GM12878 (cell line): ENCODE measurements around the gene HCAR3.

ENCODE experiments used
- CBX5 ChIP-seq: sonication (generic); IDR thresholded peaks from 2 replicates; pipeline ENCODE4 v1.6.1; 2016; ENCODE audit warnings: low read depth, moderate library complexity, mild to moderate bottlenecking, inconsistent platforms
- CEBPB ChIP-seq, 2 experiments: fragments of 150-350 bp in 1 of 2; IDR thresholded peaks; 2 replicates each; pipeline ENCODE4 v1.6.1; 2012 to 2014; ENCODE audit warnings: low read depth in 2 of 2, low read length in 2 of 2, borderline replicate concordance in 1 of 2, inconsistent platforms in 1 of 2
- CTCF ChIP-seq, 3 experiments: IDR thresholded peaks in 2 of 3; conservative IDR thresholded peaks in 1 of 3; 2 replicates each; pipeline ENCODE4 v1.5.1; 2011; ENCODE audit warnings: low read depth in 3 of 3, low read length in 3 of 3, mild to moderate bottlenecking in 3 of 3, control low read depth in 2 of 3, moderate library complexity in 2 of 3, inconsistent platforms in 1 of 3, mixed read lengths in 1 of 3; ENCODE audit not compliant: control insufficient read depth in 2 of 3, insufficient read depth in 1 of 3; ENCODE audit errors: extremely low read depth in 1 of 3
- EP300 ChIP-seq, 2 experiments: fragments of 150-350 bp in 1 of 2; IDR thresholded peaks; 2 replicates each; pipeline ENCODE4 v1.6.1; 2011 to 2012; ENCODE audit warnings: low read depth in 2 of 2, low read length in 2 of 2, borderline replicate concordance in 1 of 2, improper control_type of control experiment in 1 of 2, inconsistent platforms in 1 of 2; ENCODE audit not compliant: control insufficient read depth in 1 of 2
- NR2C1 ChIP-seq: fragments of 450-650 bp; IDR thresholded peaks from 2 replicates; pipeline ENCODE4 v1.6.1; 2017; ENCODE audit warnings: antibody characterized with exemption, mild to moderate bottlenecking, moderate library complexity
- PAX5 ChIP-seq: IDR thresholded peaks from 2 replicates; pipeline ENCODE4 v1.6.1; 2011; ENCODE audit warnings: low read depth, low read length, borderline replicate concordance
- POLR2A ChIP-seq: IDR thresholded peaks from 2 replicates; pipeline ENCODE4 v1.6.1; 2011; ENCODE audit warnings: low read depth, mild to moderate bottlenecking, low read length
- SP1 ChIP-seq: IDR thresholded peaks from one replicate; pipeline ENCODE4 v1.6.1; 2011; ENCODE audit warnings: low read depth, low read length
- ZNF274 ChIP-seq: IDR thresholded peaks from one replicate; pipeline ENCODE4 v1.8.0; 2011; ENCODE audit not compliant: insufficient read length, insufficient read depth

- TF ChIP-seq POLR2A (no peak), ZNF274 (no peak), SP1 (no peak), NR2C1 (no peak), EP300 (IDR thresholded peaks at IDR 0.05; ENCODE audit: borderline replicate concordance in 1 of 2, control insufficient read depth in 1 of 2, low read depth in 2 of 2, low read length in 2 of 2) (no peak), PAX5 (no peak), CEBPB (IDR thresholded peaks at IDR 0.05; ENCODE audit: borderline replicate concordance in 1 of 2, low read depth in 2 of 2, low read length in 2 of 2) (no peak), CBX5 (no peak), CTCF (IDR thresholded peaks at IDR 0.05 in 2 of 3, conservative IDR thresholded peaks at IDR 0.05 in 1 of 3; ENCODE audit: control insufficient read depth in 2 of 3, extremely low read depth in 1 of 3, insufficient read depth in 1 of 3, low read depth in 3 of 3, low read length in 3 of 3) (no peak)
These were observed 36.7 kb upstream of the HCAR3 start for GRCh38 chr12:122753319-122753650.
